Stimulated activated CD4-positive, alpha-beta T cell treated with anti-CD3 and anti-CD28 coated beads, TNF-alpha, amount 100 ng/mL, for 1 hour (primary cell): ENCODE measurements around the gene SKIL.
A peak's percentile ranks its signal among the peaks of the same experiment; 100 is the strongest.
"Not testable (repeated sequence)": the region's sequence is repeated elsewhere in the genome, so short reads cannot be mapped to it uniquely, and the experiment has no call there.

Experiments used
- DNase-seq, 3 donors: peaks; one replicate each; pipeline ENCODE4 v3.0.0-alpha.2; 2020; ENCODE audit warnings: low read depth in 3 of 3, low spot score in 1 of 3

SKIL gene, protein sequence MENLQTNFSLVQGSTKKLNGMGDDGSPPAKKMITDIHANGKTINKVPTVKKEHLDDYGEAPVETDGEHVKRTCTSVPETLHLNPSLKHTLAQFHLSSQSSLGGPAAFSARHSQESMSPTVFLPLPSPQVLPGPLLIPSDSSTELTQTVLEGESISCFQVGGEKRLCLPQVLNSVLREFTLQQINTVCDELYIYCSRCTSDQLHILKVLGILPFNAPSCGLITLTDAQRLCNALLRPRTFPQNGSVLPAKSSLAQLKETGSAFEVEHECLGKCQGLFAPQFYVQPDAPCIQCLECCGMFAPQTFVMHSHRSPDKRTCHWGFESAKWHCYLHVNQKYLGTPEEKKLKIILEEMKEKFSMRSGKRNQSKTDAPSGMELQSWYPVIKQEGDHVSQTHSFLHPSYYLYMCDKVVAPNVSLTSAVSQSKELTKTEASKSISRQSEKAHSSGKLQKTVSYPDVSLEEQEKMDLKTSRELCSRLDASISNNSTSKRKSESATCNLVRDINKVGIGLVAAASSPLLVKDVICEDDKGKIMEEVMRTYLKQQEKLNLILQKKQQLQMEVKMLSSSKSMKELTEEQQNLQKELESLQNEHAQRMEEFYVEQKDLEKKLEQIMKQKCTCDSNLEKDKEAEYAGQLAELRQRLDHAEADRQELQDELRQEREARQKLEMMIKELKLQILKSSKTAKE

DNA sequence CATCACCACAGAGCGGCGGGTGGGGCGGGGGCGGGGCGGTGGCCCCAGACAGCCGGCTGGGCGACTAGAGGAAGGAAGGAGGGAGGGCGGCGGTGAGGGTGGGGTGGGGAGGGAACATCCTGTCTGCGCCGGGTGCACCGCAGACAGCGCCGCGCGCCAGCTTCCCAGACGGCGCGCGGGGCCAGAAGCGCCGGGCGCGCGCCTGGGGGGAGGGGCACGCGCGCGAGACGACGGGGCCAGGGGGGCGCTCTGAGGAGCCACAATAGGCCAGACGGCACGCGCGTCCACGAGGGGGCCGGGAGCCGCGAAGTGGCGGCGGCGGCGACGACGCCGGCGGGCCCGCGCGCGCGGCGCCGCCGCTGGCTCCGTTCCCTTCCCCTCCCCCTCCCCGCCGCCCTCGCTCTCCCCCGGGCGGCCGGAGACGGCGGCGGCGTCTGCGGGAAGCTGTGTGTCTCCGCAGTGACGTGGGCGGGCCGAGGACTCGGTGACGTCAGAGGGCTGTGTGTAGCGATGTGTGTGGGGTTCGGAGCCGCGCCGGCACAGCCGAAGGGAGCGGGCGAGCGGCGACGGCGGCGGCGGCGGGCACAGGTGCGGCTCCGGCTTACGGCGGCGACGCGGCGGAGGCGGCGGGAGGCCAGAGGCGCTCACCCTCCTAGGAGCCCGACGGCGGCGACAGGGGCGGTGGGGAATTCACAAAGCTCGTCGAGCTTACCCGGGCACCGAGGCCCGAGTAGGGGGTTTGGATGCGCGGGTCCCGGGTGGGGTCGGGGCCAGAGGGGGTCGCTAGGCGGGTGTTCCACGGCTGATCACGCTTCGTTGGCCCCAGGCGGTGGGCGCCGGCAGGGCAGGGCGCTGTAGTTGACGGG, at the start of gene SKIL:
Gene SKIL (plus strand): TSS at position 540 of the 866 bp plus-strand sequence. CDS start 2,617 bp downstream, outside the sequence.
- DNase-seq: peak; percentile 90 to 96 (median 95)

DNA sequence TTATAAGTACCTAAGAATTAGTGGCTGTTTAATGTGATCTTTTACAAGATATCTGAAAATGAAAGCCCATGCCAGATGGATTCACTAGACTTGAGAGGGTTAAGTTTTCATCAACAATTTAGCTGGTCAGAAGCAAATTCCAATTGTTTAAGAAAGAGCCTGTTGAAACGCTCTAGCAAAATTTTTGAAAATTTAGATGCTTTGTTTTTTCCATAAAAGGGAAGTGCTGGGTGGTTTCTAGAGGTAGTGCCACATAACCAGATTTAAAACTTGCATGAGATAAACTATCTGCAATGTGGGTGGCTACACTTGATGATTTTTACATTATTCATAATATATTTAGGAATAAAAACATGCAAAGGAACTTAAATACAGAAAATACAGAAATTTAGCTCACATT, 48.5 kb upstream of the SKIL start:
- no peak for DNase-seq

- DNase-seq: no peak
Measured at GRCh38 chr3:170317954-170318353, 39.6 kb upstream of the SKIL start.

GRCh38 chr3:170320461-170321121, 36.9 kb upstream of the SKIL start:
- no peak for DNase-seq

GRCh38 chr3:170321321-170322034, 36.0 kb upstream of the SKIL start:
- no peak for DNase-seq

GRCh38 chr3:170322566-170323269, 34.8 kb upstream of the SKIL start:
- DNase-seq: no peak

DNA sequence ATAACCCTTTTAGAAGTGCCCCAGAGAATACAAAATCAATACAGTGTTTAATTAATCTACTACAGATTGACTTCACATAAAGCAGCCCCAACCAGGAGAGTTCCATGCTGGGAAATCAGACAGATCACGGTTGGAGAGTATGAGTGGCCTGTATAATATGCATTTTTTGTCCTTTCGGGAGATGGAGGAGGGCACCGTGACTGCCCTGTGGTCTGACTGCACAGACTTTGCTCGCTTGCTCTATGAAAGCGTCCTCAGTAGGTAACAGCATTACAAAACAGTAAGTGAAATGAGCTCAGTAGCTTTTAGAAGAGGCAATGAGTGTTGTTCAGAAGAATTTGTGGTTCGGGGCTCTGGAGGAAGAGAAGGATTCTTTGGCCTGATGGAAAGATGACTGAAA, 34.2 kb upstream of the SKIL start:
- DNase-seq: no peak

- no peak for DNase-seq
Measured at GRCh38 chr3:170324962-170325361, 32.6 kb upstream of the SKIL start.

GRCh38 chr3:170327040-170327808, 30.3 kb upstream of the SKIL start:
- DNase-seq: no peak

- not testable (repeated sequence) for DNase-seq
Measured at GRCh38 chr3:170327868-170328548, 29.5 kb upstream of the SKIL start.

GRCh38 chr3:170330366-170330765, 27.1 kb upstream of the SKIL start:
- DNase-seq: no peak

DNA sequence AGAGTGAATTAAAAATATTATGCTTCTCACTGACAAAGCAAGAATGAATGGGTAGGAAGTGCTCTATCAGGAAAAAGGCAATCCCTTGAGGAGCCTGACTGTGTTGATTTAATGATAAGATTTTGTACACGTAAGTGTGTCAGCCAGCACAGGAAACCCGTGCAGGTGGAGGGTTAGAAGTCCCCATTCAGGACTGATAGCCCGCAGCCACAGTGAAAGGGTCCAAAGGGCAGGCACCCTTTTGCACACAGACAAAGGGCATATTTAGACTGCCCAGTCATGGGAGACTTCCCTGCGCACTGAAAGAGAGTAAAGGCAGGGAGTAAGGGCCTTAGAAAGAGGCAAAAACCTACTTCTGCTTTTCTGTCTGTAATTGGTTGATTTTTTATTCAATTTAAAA, 26.4 kb upstream of the SKIL start:
- no peak for DNase-seq

- no peak for DNase-seq
Measured at GRCh38 chr3:170337420-170337819, 20.1 kb upstream of the SKIL start.

DNA sequence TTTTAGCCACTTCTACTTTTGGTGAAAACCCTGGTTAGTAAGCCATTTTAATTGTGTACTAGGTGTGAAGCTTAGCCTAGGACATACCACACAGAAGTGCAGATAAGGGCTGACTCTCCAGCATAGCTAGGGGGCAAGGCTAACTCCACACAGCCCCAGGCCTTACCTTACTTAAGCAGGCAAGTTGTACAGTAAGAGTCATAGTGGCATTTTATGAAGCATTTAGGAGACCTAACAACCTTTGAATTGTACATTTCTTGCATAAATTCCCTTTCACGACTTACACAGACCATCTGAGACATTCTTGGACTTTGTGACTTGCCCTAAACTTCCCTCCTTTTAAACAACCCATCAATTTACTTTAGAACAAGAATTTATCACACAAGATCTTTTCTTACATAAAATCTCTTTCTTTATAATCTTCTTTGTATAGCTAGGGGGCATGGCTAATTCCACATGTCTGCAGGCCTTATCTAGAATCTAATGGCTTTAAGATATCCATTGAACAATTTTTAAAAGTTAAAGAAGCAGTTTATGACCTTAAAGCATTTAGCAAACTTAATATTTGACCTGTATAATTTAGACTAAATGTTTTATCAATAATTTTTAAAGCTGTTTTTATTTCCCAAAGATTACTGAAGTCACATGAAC, 18.7 kb upstream of the SKIL start:
- DNase-seq: no peak

- not testable (repeated sequence) for DNase-seq
Measured at GRCh38 chr3:170342273-170342672, 15.2 kb upstream of the SKIL start.

DNA sequence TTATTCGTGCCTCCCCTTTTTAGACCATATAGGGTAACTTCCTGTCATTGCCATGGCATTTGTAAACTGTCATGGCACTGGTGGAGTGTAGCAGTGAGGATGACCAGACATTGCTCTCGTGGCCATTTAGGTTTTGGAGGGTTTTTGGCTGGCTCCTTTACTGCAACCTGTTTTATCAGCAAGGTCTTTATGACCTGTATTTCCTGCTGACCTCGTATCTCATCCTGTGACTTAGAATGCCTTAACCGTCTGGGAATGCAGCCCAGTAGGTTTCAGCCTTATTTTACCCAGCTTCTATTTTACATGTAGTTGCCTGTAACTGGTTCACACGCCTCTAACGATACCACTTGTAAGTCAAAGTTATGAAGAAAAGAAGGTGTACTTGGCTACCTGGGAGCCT, 13.7 kb upstream of the SKIL start:
- not testable (repeated sequence) for DNase-seq

DNA sequence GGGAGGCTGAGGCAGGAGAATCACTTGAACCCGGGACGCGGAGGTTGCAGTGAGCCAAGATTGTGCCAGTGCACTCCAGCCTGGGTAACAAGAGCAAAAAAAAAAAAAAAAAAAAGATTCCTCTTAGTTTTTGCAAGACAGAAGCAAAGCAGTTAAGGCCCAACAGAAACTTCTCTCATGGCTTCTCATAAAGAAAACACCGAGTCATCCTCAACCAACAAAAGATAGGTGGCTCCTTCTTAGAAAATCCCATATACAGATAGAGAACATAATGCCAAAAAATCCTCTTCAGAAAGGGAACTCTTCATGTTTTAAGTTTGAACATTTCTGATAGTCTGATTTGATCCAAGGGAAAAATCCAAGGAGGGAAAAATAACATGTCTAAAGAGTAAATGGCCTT, 12.5 kb upstream of the SKIL start:
- DNase-seq: no peak
